GM21786 (cell line): ENCODE data around the gene RNU1-3.
"Not testable (repeated sequence)": the region's sequence is repeated elsewhere in the genome, so short reads cannot be mapped to it uniquely, and the experiment has no call there.

Source experiments
- ATAC-seq: cut with Tn5 transposase; IDR thresholded peaks from one replicate; pipeline ENCODE4 v1.9.1; 2021; ENCODE audit not compliant: unreplicated experiment

RNU1-3 gene

DNA sequence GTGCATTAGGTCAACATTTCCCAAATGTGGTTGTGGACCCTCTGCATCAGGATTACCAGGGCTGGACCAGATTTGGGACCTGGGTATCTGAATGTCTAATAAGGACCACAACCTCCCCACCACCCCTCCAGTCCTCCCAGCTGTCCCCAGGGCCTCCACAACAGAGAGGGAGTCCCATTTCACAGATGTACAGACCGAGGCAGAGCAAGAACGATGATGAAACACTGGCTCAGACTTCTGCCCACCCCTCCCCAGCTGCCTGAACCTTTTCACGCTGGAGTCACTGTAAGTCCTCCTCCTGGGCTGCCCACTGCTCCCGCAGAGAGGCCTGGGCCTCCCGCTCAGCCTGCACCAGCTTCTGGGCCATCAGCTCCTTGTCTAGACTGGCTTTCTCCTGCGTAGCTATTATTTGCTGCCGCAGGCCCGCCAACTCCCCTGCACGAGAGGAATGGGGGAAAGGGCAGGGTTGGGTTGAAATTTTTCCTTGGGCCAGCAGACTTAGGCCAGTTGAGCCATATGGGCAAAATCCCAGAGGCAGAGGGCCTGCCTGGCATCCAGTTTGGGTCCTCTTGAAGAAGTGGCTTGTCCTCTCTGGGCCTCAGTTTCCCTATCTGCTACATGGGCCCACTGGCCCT is 45.0 kb downstream of the RNU1-3 start:
- ATAC-seq, result not testable (repeated sequence)

GRCh38 chr1:16621300-16621658 is 45.5 kb downstream of the RNU1-3 start:
- no peak for ATAC-seq

GRCh38 chr1:16619803-16620501 is 46.8 kb downstream of the RNU1-3 start:
- not testable (repeated sequence) for ATAC-seq

- no peak for ATAC-seq
These were observed 48.0 kb downstream of the RNU1-3 start for GRCh38 chr1:16618719-16619118.

- ATAC-seq, result no peak
These were observed 48.8 kb downstream of the RNU1-3 start for GRCh38 chr1:16617778-16618580.

- ATAC-seq, result no peak
These were observed 49.6 kb downstream of the RNU1-3 start for GRCh38 chr1:16617114-16617631.
